Natural killer cell (primary cell): Measurements from ENCODE around the gene ASAP2. TPM values are rescaled to one million over a fixed set of nuclear protein-coding genes. Genes with fewer than 3 reads are reported as not detected.

Source experiments
- ATAC-seq, 3 donors: fragments of 150-1000 bp in 2 of 3; fragments of 200-7000 bp in 1 of 3; cut with Tn5 transposase; 1 replicate in 1 of 3; 2 replicates in 2 of 3; pipeline ENCODE4 v1.10.0; 2021; ENCODE audit warnings: mild to moderate bottlenecking in 2 of 3, moderate library complexity in 2 of 3
- DNase-seq, 2 donors: peaks; one replicate each; pipeline versions ENCODE4 v3.0.0 to v3.0.0-alpha.2; 2013 to 2021; ENCODE audit warnings: mixed read lengths in 1 of 2
- H3K27ac ChIP-seq: one replicate; pipeline ENCODE4 v1.5.1; 2013; ENCODE audit warnings: mild to moderate bottlenecking, low read length
- H3K27me3 ChIP-seq: one replicate; pipeline ENCODE4 v1.6.1; 2013; ENCODE audit warnings: low read length; ENCODE audit not compliant: control insufficient read depth, insufficient read depth
- H3K36me3 ChIP-seq: one replicate; pipeline ENCODE4 v1.6.1; 2013; ENCODE audit warnings: low read length; ENCODE audit not compliant: control insufficient read depth, insufficient read depth
- H3K4me1 ChIP-seq: one replicate; pipeline ENCODE4 v1.6.1; 2013; ENCODE audit warnings: low read length; ENCODE audit not compliant: control insufficient read depth, insufficient read depth
- H3K4me3 ChIP-seq: one replicate; pipeline ENCODE4 v1.5.1; 2013; ENCODE audit warnings: low read length
- H3K9me3 ChIP-seq: one replicate; pipeline ENCODE4 v1.6.1; 2013; ENCODE audit warnings: low read length; ENCODE audit not compliant: control insufficient read depth, insufficient read depth
- H3K27ac Mint-ChIP-seq, 2 donors: one replicate each; pipeline ENCODE4 v1.8.0; 2022; ENCODE audit warnings: mild to moderate bottlenecking in 2 of 2, mixed read lengths in 2 of 2, moderate library complexity in 1 of 2
- H3K27me3 Mint-ChIP-seq, 2 donors: one replicate each; pipeline ENCODE4 v1.8.0; 2022; ENCODE audit warnings: low read depth in 2 of 2, mixed read lengths in 2 of 2
- H3K36me3 Mint-ChIP-seq: one replicate; pipeline ENCODE4 v1.8.0; 2022; ENCODE audit warnings: mixed read lengths
- H3K4me1 Mint-ChIP-seq, 2 donors: one replicate each; pipeline ENCODE4 v1.8.0; 2022; ENCODE audit warnings: mixed read lengths in 2 of 2
- H3K4me3 Mint-ChIP-seq: one replicate; pipeline ENCODE4 v1.8.0; 2022; ENCODE audit warnings: mild to moderate bottlenecking, moderate library complexity, mixed read lengths
- H3K9me3 Mint-ChIP-seq, 2 donors: one replicate each; pipeline ENCODE4 v1.8.0; 2022; ENCODE audit warnings: mixed read lengths in 2 of 2
- WGBS: methylation state at CpG from one replicate; pipeline ENCODE4 v1.1.7; 2013; ENCODE audit warnings: missing lambda C conversion rate; ENCODE audit not compliant: insufficient coverage; 5-methylcytosine and 5-hydroxymethylcytosine counted together
- intact Hi-C: fragments of 100-400 bp; cut with micrococcal nuclease; formaldehyde crosslinking; loops from one replicate; pipeline ENCODE4 v1.14.2; 2022
- total RNA-seq, 4 donors: library from RNA; stranded (reverse); fragments of 120-200 nt in 1 of 4; gene quantifications; one replicate each; pipeline versions ENCODE4 v1.2.3 to v1.2.4, GENCODE V29; 2013 to 2022
- TF ChIP-seq, protein P1 (sequence below): fragments of 200-600 bp; IDR thresholded peaks from one replicate; pipeline ENCODE4 v1.8.0; 2022; ENCODE audit warnings: antibody characterized with exemption

The ASAP2 gene
- total RNA-seq, 3 donors from 2014 or later (not counting 1 experiment from before 2014, with no cell fraction given): 0.20 to 1.8 (median 0.60) TPM

DNA sequence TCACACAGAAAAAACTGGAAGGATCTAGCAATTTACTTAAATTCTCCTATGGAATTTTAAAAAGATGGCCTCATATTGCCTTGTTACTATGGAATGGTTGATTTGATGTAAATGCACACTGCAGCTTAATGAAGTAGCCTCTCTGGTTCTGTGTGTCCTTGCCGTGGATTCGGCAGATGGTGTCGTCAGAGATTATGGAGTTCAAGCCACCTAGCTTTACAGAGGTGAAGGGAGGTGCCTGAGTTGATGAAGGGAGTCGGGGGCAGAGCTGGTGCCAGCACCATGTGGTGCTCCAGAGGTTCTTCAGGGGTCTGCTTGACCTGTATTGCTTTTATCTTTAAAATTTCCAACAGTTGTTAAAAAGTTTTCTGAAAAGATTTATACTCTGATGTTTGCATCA, 48.8 kb downstream of the ASAP2 start:
- Histone ChIP-seq H3K36me3 (no peaks in the 10 kb centered on the region), H3K27ac (no peak overlapping the region), H3K4me1 (no peaks in the 10 kb centered on the region), H3K27me3 (no peaks in the 10 kb centered on the region), H3K9me3 (no peaks in the 10 kb centered on the region), H3K4me3 (no peak overlapping the region)
- WGBS: 88% methylated on average over 4 of the region's 4 CpGs
- H3K36me3 Mint-ChIP-seq: no peaks in the 10 kb centered on the region
- intact Hi-C loops: no loop called here
- TF ChIP-seq, protein P1, sequence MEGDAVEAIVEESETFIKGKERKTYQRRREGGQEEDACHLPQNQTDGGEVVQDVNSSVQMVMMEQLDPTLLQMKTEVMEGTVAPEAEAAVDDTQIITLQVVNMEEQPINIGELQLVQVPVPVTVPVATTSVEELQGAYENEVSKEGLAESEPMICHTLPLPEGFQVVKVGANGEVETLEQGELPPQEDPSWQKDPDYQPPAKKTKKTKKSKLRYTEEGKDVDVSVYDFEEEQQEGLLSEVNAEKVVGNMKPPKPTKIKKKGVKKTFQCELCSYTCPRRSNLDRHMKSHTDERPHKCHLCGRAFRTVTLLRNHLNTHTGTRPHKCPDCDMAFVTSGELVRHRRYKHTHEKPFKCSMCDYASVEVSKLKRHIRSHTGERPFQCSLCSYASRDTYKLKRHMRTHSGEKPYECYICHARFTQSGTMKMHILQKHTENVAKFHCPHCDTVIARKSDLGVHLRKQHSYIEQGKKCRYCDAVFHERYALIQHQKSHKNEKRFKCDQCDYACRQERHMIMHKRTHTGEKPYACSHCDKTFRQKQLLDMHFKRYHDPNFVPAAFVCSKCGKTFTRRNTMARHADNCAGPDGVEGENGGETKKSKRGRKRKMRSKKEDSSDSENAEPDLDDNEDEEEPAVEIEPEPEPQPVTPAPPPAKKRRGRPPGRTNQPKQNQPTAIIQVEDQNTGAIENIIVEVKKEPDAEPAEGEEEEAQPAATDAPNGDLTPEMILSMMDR: no peak
- peaks cover 0 to 4% of the 10 kb centered on the region in 2 donors for H3K4me1 Mint-ChIP-seq
- H3K9me3 Mint-ChIP-seq: no peaks in the 10 kb centered on the region
- no peak for DNase-seq
- no peak for ATAC-seq
- no peak overlapping the region for H3K4me3 Mint-ChIP-seq
- H3K27ac Mint-ChIP-seq: no peak overlapping the region
- H3K27me3 Mint-ChIP-seq: peaks cover 0 to 3% of the 10 kb centered on the region in 2 donors

DNA sequence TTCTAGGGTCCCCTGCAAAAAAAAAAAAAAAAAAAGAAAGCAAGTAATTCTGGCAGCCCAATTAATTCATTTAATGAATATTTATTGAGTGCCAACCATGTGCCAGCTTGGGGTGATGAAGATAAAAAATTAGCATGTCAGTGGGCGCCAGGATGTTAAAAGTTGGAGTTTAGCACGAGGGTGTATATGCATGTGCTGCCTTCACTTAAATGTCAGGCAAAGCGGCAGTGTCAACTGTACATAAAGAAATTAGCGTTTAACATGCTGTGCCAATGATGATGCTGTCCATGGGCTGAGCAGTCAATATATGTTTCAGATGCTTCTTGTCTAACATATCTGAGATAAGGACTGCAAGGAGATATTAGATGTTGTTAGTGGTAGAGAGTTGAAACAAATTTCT, 49.5 kb downstream of the ASAP2 start:
- Mint-ChIP-seq H3K4me1 (peaks cover 0 to 4% of the 10 kb centered on the region in 2 donors), H3K9me3 (no peaks in the 10 kb centered on the region), H3K36me3 (no peaks in the 10 kb centered on the region), H3K27me3 (no peaks in the 10 kb centered on the region), H3K4me3 (no peak overlapping the region), H3K27ac (no peak overlapping the region)
- TF ChIP-seq, protein P1: no peak
- H3K4me1 ChIP-seq: peaks cover 4% of the 10 kb centered on the region
- intact Hi-C loops: no loop called here
- no peak overlapping the region for H3K27ac ChIP-seq
- H3K9me3 ChIP-seq: no peaks in the 10 kb centered on the region
- DNase-seq: no peak
- H3K4me3 ChIP-seq: no peak overlapping the region
- ATAC-seq: no peak
- H3K36me3 ChIP-seq: no peaks in the 10 kb centered on the region
- 89% methylated on average over 4 of the region's 4 CpGs for WGBS
- no peaks in the 10 kb centered on the region for H3K27me3 ChIP-seq

DNA sequence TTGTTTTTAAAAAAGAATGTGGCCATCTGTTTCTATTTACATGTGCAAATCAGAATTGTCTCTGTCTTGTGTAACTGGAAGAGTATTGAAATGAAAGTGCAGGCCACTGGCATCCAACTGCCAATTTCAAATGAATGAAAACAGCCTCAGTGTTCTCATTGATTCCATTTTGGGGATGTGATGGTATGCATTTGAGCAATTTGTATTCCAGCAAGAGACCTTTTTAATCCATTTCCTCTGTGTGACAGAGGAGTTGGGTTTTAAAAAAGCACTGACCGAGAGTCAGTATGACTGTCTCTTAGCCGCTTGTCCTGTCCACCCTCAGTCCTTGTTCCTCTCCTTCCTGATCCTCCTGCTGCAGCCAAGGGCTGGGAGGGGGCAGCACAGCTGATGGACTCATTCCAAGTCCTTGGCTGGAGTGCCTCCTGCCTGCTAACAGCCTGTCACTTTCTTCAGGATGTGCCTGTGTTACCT, 50.0 kb downstream of the ASAP2 start:
- no peaks in the 10 kb centered on the region for H3K36me3 Mint-ChIP-seq
- DNase-seq (no peak), ATAC-seq (no peak)
- H3K27ac Mint-ChIP-seq: no peak overlapping the region
- no peaks in the 10 kb centered on the region for H3K27me3 Mint-ChIP-seq
- Histone ChIP-seq H3K4me1 (peaks cover 6% of the 10 kb centered on the region), H3K36me3 (no peaks in the 10 kb centered on the region), H3K27ac (no peak overlapping the region), H3K9me3 (no peaks in the 10 kb centered on the region), H3K4me3 (no peak overlapping the region), H3K27me3 (no peaks in the 10 kb centered on the region)
- H3K4me1 Mint-ChIP-seq: peaks cover 0 to 4% of the 10 kb centered on the region in 2 donors
- intact Hi-C loops: no loop called here
- WGBS: 86% methylated on average over 2 of the region's 2 CpGs
- no peaks in the 10 kb centered on the region for H3K9me3 Mint-ChIP-seq
- no peak overlapping the region for H3K4me3 Mint-ChIP-seq
- TF ChIP-seq, protein P1: no peak

DNA sequence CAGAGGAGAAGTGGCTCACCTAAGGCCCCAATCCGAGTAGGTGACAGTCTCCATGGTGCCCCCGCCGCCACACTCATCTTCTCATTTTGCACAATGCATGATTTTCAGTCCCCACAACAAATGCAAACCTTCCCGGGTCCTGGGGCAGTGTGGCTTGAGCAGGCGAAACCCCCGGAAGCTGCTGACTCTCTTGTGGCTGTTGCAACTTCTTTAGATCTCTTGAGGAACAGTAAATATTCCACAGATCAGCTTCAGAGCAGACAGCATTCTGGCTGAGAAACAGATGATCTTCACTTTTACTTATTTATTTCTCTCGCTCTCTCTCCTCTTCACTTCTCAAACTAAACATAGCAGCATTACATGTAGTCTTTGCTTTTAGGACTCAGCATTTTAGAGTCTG, 51.9 kb downstream of the ASAP2 start:
- Mint-ChIP-seq H3K27ac (no peak overlapping the region), H3K4me1 (peaks cover 0 to 4% of the 10 kb centered on the region in 2 donors), H3K36me3 (no peaks in the 10 kb centered on the region), H3K27me3 (peaks cover 5 to 8% of the 10 kb centered on the region in 2 donors), H3K9me3 (no peaks in the 10 kb centered on the region), H3K4me3 (no peak overlapping the region)
- H3K27me3 ChIP-seq: no peaks in the 10 kb centered on the region
- ATAC-seq (no peak), DNase-seq (no peak)
- no peaks in the 10 kb centered on the region for H3K9me3 ChIP-seq
- H3K36me3 ChIP-seq: no peaks in the 10 kb centered on the region
- intact Hi-C loops: no loop called here
- peaks cover 9% of the 10 kb centered on the region for H3K4me1 ChIP-seq
- H3K27ac ChIP-seq: no peak overlapping the region
- 76% methylated on average over 7 of the region's 7 CpGs for WGBS
- no peak overlapping the region for H3K4me3 ChIP-seq
- TF ChIP-seq, protein P1: no peak
